GM23338 (cell line): ENCODE measurements around the gene TAF15. TPM values are rescaled to one million over a fixed set of nuclear protein-coding genes. Genes with fewer than 3 reads are reported as not detected.
A peak's percentile ranks its signal among the peaks of the same experiment; 100 is the strongest.

ENCODE experiments used
- ATAC-seq: fragments of 200-7000 bp; cut with Tn5 transposase; 3 replicates; pipeline ENCODE4 v1.9.1; 2020
- DNase-seq: peaks from one replicate; pipeline ENCODE4 v3.0.0-alpha.2; 2015; ENCODE audit warnings: low spot score
- H2AFZ ChIP-seq: fragments of 200-600 bp; sonication (generic); 2 replicates; pipeline ENCODE4 v1.8.0; 2016; ENCODE audit warnings: antibody characterized with exemption, mild to moderate bottlenecking, moderate library complexity
- H3F3A ChIP-seq: fragments of 200-600 bp; sonication (generic); replicated peaks from 2 replicates; pipeline ENCODE4 v1.8.0; 2017; ENCODE audit warnings: antibody characterized with exemption, mixed run types, low read depth
- H3K27ac ChIP-seq: fragments of 200-600 bp; sonication (generic); 2 replicates; pipeline ENCODE4 v1.6.1; 2016; ENCODE audit warnings: low read depth
- H3K27me3 ChIP-seq: fragments of 200-600 bp; sonication (generic); 2 replicates; pipeline ENCODE4 v1.8.0; 2016; ENCODE audit warnings: mild to moderate bottlenecking, mixed run types, moderate library complexity; ENCODE audit not compliant: insufficient read depth
- H3K36me3 ChIP-seq: fragments of 200-600 bp; sonication (generic); 2 replicates; pipeline ENCODE4 v1.8.0; 2016; ENCODE audit warnings: mild to moderate bottlenecking; ENCODE audit not compliant: insufficient read depth
- H3K4me1 ChIP-seq: fragments of 200-600 bp; sonication (generic); 2 replicates; pipeline ENCODE4 v1.8.0; 2016; ENCODE audit warnings: mild to moderate bottlenecking, moderate library complexity; ENCODE audit not compliant: insufficient read depth
- H3K4me2 ChIP-seq: fragments of 200-600 bp; sonication (generic); 2 replicates; pipeline ENCODE4 v1.7.1; 2017; ENCODE audit warnings: mixed run types
- H3K4me3 ChIP-seq: fragments of 200-600 bp; sonication (generic); 2 replicates; pipeline ENCODE4 v1.6.1; 2016; ENCODE audit warnings: mixed run types
- H3K79me2 ChIP-seq: fragments of 200-600 bp; sonication (generic); replicated peaks from 2 replicates; pipeline ENCODE4 v1.8.0; 2017; ENCODE audit warnings: mild to moderate bottlenecking; ENCODE audit not compliant: insufficient read depth
- H3K9me2 ChIP-seq: fragments of 200-600 bp; sonication (generic); 2 replicates; pipeline ENCODE4 v1.8.0; 2017; ENCODE audit not compliant: insufficient read depth
- H4K20me1 ChIP-seq: fragments of 200-600 bp; sonication (generic); replicated peaks from 2 replicates; pipeline ENCODE4 v1.8.0; 2017; ENCODE audit warnings: mild to moderate bottlenecking; ENCODE audit not compliant: insufficient read depth
- H3K27ac Mint-ChIP-seq: 2 replicates; pipeline ENCODE4 v1.8.0; 2020; ENCODE audit warnings: inconsistent platforms, mild to moderate bottlenecking, moderate library complexity, mixed read lengths
- H3K27me3 Mint-ChIP-seq: 3 replicates; pipeline ENCODE4 v1.8.0; 2022; ENCODE audit warnings: low read depth, mild to moderate bottlenecking, moderate library complexity, mixed read lengths, inconsistent platforms; ENCODE audit not compliant: insufficient read depth, poor library complexity
- H3K36me3 Mint-ChIP-seq: 3 replicates; pipeline ENCODE4 v1.8.0; 2021; ENCODE audit warnings: low read depth, mild to moderate bottlenecking, inconsistent platforms, moderate library complexity, mixed read lengths
- H3K4me1 Mint-ChIP-seq: 3 replicates; pipeline ENCODE4 v1.8.0; 2020; ENCODE audit warnings: mild to moderate bottlenecking, inconsistent platforms, mixed read lengths
- H3K4me3 Mint-ChIP-seq: 3 replicates; pipeline ENCODE4 v1.8.0; 2021; ENCODE audit warnings: moderate library complexity, mild to moderate bottlenecking, inconsistent platforms, mixed read lengths
- H3K9me3 Mint-ChIP-seq: 3 replicates; pipeline ENCODE4 v1.8.0; 2020; ENCODE audit warnings: moderate library complexity, mild to moderate bottlenecking, inconsistent platforms, mixed read lengths
- CREB1 ChIP-seq: fragments of 250-450 bp; sonication (Bioruptor Pico); IDR thresholded peaks from 2 replicates; pipeline ENCODE4 v1.5.0; 2020; ENCODE audit warnings: low read depth, mild to moderate bottlenecking, moderate library complexity
- EZH2 ChIP-seq: fragments of 200-600 bp; sonication (generic); IDR thresholded peaks from one replicate; pipeline ENCODE4 v1.8.0; 2017; ENCODE audit warnings: antibody characterized with exemption, mild to moderate bottlenecking, low read depth; ENCODE audit not compliant: unreplicated experiment
- EZH2phosphoT487 ChIP-seq: fragments of 200-600 bp; sonication (generic); IDR thresholded peaks from one replicate; pipeline ENCODE4 v1.8.1; 2018; ENCODE audit warnings: antibody characterized with exemption; ENCODE audit not compliant: unreplicated experiment
- JUNB ChIP-seq: IDR thresholded peaks from one replicate; pipeline ENCODE4 v1.6.1; 2016; ENCODE audit warnings: antibody characterized with exemption; ENCODE audit not compliant: unreplicated experiment
- NANOG ChIP-seq: IDR thresholded peaks from 2 replicates; pipeline ENCODE4 v1.6.1; 2016; ENCODE audit warnings: antibody characterized with exemption, borderline replicate concordance
- POLR2AphosphoS5 ChIP-seq: IDR thresholded peaks from 2 replicates; pipeline ENCODE4 v1.6.1; 2016; ENCODE audit warnings: antibody characterized with exemption, low read depth
- STAT1 ChIP-seq: IDR thresholded peaks from one replicate; pipeline ENCODE4 v1.6.1; 2016; ENCODE audit warnings: antibody characterized with exemption; ENCODE audit not compliant: unreplicated experiment
- ZNF114 ChIP-seq: fragments of 250-450 bp; sonication (Bioruptor Pico); IDR thresholded peaks from 2 replicates; pipeline ENCODE4 v1.5.0; 2020; ENCODE audit warnings: mild to moderate bottlenecking, moderate library complexity
- ZNF331 ChIP-seq: fragments of 250-450 bp; sonication (Bioruptor Pico); IDR thresholded peaks from 2 replicates; pipeline ENCODE4 v1.5.0; 2020; ENCODE audit warnings: low read depth, mild to moderate bottlenecking, moderate library complexity
- polyA plus RNA-seq: library from polyadenylated mRNA; unstranded; fragments of >200 nt; fragmentation: Nextera tagmentation; extraction: Ambion mirVana; gene quantifications from 2 replicates; pipeline ENCODE4 v1.2.1, GENCODE V29; 2016
- total RNA-seq: library from RNA; depleted of rRNA; stranded (reverse); fragments of >200 nt; shearing (Covaris generic); gene quantifications from 2 replicates; pipeline ENCODE4 v1.2.3, GENCODE V29; 2014
- TF ChIP-seq, protein P1 (sequence below): fragments of 250-450 bp; sonication (Bioruptor Pico); IDR thresholded peaks from 2 replicates; pipeline ENCODE4 v1.5.0; 2020; ENCODE audit warnings: mild to moderate bottlenecking, moderate library complexity
- TF ChIP-seq, protein P2 (sequence below), 2 experiments: fragments of 200-600 bp in 1 of 2; sonication (generic) in 1 of 2; conservative IDR thresholded peaks; 2 replicates each; pipeline versions ENCODE4 v1.5.1 to v1.6.1; 2016 to 2017; ENCODE audit warnings: antibody characterized with exemption in 2 of 2, low read depth in 2 of 2, mild to moderate bottlenecking in 2 of 2, moderate library complexity in 1 of 2
- TF ChIP-seq, protein P3 (sequence below): IDR thresholded peaks from one replicate; pipeline ENCODE4 v1.6.1; 2018; ENCODE audit warnings: antibody characterized with exemption; ENCODE audit not compliant: unreplicated experiment
- TF ChIP-seq, protein P4 (sequence below): IDR thresholded peaks from 2 replicates; pipeline ENCODE4 v1.6.1; 2016; ENCODE audit warnings: antibody characterized with exemption

TAF15 gene
- total and polyA plus RNA-seq, 2 experiments from 2014 or later = 33.8 to 109 TPM

DNA sequence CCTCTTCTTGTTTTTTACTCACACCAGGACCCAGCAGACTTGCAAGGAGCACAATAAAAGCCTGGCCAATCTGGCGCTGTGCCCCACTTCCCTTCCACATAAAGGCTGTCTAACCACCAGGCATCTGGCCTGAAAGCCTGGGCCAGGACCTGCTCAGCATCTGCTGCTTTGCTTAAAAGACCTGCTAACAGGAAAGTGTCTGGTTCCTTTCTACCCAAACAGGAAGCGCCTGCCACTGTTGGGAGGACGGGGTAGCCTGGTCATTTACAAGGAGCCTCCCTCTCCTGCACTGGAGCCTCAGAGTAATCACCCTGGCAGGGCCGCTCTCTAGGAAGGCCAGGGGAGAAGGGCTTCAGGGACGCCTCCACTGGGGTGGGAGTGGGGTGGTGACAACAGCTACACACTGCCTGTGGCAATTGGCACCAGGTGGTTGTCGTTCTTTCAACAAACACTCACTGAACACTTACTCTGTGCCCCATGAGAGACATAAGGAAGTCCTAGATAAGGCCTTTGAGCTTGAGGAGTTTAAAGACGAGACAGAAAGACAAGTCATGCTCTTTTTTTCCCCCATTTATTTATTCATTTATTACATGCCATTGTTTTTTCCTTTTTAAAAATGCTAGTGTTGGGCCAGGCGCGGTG is 7.6 kb upstream of the TAF15 start:
- H3K36me3 Mint-ChIP-seq = no peaks in the 10 kb centered on the region; the same call in 2 of the 3 replicates
- peaks cover 20% of the 10 kb centered on the region for H3K27me3 Mint-ChIP-seq
- Histone ChIP-seq H3K9me2 (no peaks in the 10 kb centered on the region), H3K79me2 (no peaks in the 10 kb centered on the region), H3K27ac (no peak overlapping the region), H3K4me3 (no peak overlapping the region), H3F3A (no peaks in the 10 kb centered on the region), H4K20me1 (no peaks in the 10 kb centered on the region), H3K4me1 (no peaks in the 10 kb centered on the region), H3K27me3 (peaks cover 19% of the 10 kb centered on the region), H3K36me3 (no peaks in the 10 kb centered on the region), H3K4me2 (no peak overlapping the region), H2AFZ (0 out of 2 replicates have a peak overlapping the region, but pooled peaks have one; percentile 43)
- ATAC-seq (no peak), DNase-seq (no peak)
- H3K4me3 Mint-ChIP-seq = no peak overlapping the region
- no peaks in the 10 kb centered on the region for H3K9me3 Mint-ChIP-seq
- no peak overlapping the region for H3K27ac Mint-ChIP-seq
- no peak for TF ChIP-seq STAT1
- no peak for TF ChIP-seq NANOG
- TF ChIP-seq ZNF114 (CRISPR knock-in tag) = no peak
- no peak for TF ChIP-seq EZH2phosphoT487
- TF ChIP-seq, protein P1, sequence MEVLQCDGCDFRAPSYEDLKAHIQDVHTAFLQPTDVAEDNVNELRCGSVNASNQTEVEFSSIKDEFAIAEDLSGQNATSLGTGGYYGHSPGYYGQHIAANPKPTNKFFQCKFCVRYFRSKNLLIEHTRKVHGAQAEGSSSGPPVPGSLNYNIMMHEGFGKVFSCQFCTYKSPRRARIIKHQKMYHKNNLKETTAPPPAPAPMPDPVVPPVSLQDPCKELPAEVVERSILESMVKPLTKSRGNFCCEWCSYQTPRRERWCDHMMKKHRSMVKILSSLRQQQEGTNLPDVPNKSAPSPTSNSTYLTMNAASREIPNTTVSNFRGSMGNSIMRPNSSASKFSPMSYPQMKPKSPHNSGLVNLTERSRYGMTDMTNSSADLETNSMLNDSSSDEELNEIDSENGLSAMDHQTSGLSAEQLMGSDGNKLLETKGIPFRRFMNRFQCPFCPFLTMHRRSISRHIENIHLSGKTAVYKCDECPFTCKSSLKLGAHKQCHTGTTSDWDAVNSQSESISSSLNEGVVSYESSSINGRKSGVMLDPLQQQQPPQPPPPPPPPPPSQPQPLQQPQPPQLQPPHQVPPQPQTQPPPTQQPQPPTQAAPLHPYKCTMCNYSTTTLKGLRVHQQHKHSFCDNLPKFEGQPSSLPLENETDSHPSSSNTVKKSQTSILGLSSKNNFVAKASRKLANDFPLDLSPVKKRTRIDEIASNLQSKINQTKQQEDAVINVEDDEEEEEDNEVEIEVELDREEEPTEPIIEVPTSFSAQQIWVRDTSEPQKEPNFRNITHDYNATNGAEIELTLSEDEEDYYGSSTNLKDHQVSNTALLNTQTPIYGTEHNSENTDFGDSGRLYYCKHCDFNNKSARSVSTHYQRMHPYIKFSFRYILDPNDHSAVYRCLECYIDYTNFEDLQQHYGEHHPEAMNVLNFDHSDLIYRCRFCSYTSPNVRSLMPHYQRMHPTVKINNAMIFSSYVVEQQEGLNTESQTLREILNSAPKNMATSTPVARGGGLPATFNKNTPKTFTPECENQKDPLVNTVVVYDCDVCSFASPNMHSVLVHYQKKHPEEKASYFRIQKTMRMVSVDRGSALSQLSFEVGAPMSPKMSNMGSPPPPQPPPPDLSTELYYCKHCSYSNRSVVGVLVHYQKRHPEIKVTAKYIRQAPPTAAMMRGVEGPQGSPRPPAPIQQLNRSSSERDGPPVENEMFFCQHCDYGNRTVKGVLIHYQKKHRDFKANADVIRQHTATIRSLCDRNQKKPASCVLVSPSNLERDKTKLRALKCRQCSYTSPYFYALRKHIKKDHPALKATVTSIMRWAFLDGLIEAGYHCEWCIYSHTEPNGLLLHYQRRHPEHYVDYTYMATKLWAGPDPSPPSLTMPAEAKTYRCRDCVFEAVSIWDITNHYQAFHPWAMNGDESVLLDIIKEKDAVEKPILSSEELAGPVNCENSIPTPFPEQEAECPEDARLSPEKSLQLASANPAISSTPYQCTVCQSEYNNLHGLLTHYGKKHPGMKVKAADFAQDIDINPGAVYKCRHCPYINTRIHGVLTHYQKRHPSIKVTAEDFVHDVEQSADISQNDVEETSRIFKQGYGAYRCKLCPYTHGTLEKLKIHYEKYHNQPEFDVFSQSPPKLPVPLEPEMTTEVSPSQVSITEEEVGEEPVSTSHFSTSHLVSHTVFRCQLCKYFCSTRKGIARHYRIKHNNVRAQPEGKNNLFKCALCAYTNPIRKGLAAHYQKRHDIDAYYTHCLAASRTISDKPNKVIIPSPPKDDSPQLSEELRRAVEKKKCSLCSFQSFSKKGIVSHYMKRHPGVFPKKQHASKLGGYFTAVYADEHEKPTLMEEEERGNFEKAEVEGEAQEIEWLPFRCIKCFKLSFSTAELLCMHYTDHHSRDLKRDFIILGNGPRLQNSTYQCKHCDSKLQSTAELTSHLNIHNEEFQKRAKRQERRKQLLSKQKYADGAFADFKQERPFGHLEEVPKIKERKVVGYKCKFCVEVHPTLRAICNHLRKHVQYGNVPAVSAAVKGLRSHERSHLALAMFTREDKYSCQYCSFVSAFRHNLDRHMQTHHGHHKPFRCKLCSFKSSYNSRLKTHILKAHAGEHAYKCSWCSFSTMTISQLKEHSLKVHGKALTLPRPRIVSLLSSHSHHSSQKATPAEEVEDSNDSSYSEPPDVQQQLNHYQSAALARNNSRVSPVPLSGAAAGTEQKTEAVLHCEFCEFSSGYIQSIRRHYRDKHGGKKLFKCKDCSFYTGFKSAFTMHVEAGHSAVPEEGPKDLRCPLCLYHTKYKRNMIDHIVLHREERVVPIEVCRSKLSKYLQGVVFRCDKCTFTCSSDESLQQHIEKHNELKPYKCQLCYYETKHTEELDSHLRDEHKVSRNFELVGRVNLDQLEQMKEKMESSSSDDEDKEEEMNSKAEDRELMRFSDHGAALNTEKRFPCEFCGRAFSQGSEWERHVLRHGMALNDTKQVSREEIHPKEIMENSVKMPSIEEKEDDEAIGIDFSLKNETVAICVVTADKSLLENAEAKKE (CRISPR knock-in tag) = no peak
- TF ChIP-seq JUNB = no peak
- TF ChIP-seq, protein P2, sequence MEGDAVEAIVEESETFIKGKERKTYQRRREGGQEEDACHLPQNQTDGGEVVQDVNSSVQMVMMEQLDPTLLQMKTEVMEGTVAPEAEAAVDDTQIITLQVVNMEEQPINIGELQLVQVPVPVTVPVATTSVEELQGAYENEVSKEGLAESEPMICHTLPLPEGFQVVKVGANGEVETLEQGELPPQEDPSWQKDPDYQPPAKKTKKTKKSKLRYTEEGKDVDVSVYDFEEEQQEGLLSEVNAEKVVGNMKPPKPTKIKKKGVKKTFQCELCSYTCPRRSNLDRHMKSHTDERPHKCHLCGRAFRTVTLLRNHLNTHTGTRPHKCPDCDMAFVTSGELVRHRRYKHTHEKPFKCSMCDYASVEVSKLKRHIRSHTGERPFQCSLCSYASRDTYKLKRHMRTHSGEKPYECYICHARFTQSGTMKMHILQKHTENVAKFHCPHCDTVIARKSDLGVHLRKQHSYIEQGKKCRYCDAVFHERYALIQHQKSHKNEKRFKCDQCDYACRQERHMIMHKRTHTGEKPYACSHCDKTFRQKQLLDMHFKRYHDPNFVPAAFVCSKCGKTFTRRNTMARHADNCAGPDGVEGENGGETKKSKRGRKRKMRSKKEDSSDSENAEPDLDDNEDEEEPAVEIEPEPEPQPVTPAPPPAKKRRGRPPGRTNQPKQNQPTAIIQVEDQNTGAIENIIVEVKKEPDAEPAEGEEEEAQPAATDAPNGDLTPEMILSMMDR (conservative IDR thresholded peaks at IDR 0.05; ENCODE audit: low read depth in 2 of 2) = no peak
- no peak for TF ChIP-seq POLR2AphosphoS5
- TF ChIP-seq CREB1 (CRISPR knock-in tag) = no peak
- no peak for TF ChIP-seq ZNF331 (CRISPR knock-in tag)
- TF ChIP-seq EZH2 = no peak
- TF ChIP-seq, protein P3, sequence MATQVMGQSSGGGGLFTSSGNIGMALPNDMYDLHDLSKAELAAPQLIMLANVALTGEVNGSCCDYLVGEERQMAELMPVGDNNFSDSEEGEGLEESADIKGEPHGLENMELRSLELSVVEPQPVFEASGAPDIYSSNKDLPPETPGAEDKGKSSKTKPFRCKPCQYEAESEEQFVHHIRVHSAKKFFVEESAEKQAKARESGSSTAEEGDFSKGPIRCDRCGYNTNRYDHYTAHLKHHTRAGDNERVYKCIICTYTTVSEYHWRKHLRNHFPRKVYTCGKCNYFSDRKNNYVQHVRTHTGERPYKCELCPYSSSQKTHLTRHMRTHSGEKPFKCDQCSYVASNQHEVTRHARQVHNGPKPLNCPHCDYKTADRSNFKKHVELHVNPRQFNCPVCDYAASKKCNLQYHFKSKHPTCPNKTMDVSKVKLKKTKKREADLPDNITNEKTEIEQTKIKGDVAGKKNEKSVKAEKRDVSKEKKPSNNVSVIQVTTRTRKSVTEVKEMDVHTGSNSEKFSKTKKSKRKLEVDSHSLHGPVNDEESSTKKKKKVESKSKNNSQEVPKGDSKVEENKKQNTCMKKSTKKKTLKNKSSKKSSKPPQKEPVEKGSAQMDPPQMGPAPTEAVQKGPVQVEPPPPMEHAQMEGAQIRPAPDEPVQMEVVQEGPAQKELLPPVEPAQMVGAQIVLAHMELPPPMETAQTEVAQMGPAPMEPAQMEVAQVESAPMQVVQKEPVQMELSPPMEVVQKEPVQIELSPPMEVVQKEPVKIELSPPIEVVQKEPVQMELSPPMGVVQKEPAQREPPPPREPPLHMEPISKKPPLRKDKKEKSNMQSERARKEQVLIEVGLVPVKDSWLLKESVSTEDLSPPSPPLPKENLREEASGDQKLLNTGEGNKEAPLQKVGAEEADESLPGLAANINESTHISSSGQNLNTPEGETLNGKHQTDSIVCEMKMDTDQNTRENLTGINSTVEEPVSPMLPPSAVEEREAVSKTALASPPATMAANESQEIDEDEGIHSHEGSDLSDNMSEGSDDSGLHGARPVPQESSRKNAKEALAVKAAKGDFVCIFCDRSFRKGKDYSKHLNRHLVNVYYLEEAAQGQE = no peak
- TF ChIP-seq, protein P4, sequence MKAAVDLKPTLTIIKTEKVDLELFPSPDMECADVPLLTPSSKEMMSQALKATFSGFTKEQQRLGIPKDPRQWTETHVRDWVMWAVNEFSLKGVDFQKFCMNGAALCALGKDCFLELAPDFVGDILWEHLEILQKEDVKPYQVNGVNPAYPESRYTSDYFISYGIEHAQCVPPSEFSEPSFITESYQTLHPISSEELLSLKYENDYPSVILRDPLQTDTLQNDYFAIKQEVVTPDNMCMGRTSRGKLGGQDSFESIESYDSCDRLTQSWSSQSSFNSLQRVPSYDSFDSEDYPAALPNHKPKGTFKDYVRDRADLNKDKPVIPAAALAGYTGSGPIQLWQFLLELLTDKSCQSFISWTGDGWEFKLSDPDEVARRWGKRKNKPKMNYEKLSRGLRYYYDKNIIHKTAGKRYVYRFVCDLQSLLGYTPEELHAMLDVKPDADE = no peak
- H3K4me1 Mint-ChIP-seq = peaks cover under 1% of the 10 kb centered on the region; the same call in 1 of the 3 replicates
